Activated CD4-positive, alpha-beta T cell treated with anti-CD3 and anti-CD28 coated beads for 4 hours (primary cell): ENCODE data around the gene UBE2B.

Source experiments
- DNase-seq, 2 donors: peaks; one replicate each; pipeline ENCODE4 v3.0.0-alpha.2; 2020

The UBE2B gene

DNA sequence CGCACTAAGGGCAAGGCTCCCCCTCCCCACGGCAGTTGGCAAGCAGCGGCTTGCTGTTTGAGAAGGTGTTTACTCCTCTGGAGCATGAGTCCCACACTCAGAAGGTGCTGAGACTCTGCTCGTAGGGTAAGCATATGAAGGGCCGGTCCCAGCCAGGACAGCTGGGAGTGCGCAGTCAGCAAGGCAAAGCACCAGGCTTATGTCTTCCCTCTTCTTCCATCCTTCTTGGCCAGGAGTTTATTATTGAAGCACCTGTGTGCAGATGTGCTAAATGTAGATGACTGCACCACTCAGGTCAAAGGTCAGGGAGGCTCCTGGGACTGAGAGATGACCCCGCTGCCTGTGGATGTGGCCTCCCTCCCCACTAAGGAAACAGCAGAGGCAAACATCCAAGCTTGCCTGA, 67.4 kb downstream of the UBE2B start:
- DNase-seq = no peak

DNA sequence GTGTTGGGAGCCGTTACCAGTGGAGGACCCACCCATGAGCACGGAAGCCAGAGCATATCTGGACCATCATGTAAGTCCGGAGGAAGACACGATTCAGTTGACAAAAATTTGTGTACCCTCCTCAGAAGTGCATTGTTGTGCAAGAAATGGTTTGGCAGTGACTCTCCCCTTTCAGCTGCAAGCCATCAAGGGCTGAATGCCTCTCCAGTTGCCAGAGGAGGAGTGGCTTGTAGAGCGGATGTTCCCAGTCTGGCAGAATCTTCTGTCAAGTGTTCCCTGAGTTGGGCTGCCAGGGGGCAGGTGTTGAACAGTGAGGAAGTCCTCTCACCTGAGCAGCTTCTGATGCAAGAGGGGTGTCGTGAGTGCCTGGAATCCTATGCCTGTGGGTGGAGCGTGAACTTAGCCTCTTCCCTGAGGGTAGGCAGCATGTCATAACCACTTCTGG, 67.9 kb downstream of the UBE2B start:
- DNase-seq = no peak

DNA sequence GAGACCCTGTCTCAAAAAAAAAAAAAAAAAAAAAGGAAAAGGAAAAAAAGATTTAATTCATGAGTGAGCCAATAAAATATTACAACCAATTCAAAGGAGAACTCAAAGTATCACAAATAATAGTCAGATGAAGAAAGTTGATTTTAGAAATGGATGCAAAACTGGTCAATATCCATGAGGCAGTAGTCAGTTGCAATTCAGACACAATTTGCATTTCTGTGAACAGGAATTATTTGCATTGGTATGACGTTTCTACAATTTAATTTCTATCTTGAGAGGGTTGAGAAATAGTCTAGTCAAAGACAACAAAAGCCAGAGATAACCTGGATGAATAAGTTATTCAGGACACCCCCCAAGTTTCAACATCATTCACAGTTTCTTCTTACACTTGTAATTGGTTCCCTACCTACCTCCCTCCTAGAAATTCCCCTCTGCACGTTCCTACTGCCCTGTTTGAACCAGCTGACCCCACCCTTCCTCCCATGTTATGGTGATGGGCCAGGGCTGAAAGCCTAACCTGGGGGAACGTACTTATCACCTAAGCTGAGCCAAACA, 68.9 kb downstream of the UBE2B start:
- DNase-seq = no peak
